Activated effector memory CD4-positive, alpha-beta T cell treated with anti-CD3 and anti-CD28 coated beads, Interleukin-2, amount 50 U/mL, for 16 hours (primary cell): ENCODE measurements around the gene TRMT11.

Experiments
- DNase-seq: peaks from one replicate; pipeline ENCODE4 v3.0.0-alpha.2; 2020

The TRMT11 gene

DNA sequence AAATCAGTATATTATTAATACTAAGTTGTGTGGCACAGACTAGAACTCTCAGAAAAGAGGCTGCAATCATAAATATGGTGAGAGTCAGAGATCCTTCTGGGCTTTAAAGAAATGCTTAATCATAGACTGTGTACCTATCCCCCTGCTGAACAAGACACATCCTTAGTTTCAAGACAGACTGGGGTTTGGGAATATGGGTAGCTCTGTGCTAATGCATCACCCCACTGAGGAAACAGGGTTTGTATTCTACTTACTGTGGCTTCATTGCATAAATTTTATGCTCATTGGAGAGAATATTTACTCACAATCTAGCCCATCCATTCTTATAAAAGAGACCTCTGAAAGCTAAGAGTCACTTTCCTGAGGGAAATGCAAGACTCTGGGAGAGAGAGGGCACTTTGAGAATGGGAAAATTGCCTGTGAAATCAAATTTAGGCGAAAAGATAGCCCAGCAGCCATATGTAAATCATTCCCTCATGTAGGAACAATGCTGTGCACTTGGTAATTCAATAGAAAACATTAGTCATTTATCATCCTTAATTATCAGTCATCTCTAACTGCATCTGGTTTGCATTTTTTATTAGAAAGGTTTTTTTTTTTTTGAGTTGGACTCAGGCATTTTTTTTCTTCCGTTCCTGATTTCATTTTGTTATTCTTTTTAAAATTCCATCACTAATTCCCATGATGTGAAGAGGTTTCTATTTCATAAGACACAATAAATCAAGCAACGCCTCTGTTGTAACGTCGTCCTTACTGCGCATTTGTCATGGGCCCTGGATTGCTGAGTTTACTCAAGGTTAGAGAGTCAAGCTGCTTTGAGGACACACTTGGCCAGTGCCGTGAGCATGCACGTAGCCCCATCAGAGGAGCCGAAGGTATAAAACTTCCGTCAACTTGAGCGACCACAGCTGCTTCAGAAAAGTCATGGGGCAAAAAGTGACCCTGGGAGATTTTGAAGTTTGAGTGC is 91.8 kb downstream of the TRMT11 start:
- no peak for DNase-seq

DNA sequence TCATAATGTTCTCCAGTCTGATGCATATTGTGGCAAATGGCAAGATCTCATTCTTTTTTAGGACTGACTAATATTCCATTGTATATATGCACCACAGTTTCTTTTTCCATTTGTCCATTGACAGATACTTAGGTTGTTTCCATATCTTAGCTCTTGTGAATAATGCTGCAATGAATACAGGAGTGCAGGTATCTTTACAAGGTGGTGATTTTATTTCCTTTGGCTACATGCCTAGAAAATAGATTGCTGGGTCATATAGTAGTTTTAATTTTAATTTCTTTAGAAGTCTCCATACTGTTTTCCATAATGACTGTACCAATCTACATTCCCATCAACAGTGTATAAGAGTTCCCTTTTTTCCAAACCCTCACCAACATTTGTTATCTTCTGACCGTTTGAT is 97.5 kb downstream of the TRMT11 start:
- DNase-seq, result no peak

DNA sequence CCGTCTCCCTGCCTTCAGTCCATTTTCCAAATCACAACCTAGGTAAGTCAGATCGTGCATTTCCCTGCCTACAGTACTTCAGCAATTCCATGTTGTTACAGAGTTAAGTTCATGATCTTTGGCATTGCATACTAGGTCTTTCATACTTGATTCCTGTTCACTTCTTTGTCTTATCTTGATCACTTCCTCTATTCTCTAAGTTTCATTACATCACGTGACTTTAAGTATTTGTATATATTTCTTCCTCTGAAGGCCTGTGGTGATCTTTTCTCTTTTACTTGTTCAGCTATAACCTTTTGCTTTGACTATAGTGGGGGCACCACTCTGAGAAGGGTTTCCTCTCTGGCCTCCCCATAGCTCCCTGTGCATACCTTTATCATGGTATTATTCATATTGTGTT is 100.2 kb downstream of the TRMT11 start:
- DNase-seq, result no peak
